A673 (cell line): Measurements from ENCODE around the gene MTFR1L. TPM values are rescaled to one million over a fixed set of nuclear protein-coding genes. Genes with fewer than 3 reads are reported as not detected.

Experiments
- BruUV-seq: library from RNA; stranded (reverse); fragments of 400-500 nt; replicated peaks from 2 replicates; lab custom pipeline; 2021; lab: Mats Ljungman, UMichigan
- CTCF ChIA-PET: fragments of 300-600 bp; sonication (Branson Sonifier 250); formaldehyde crosslinking; loops from one replicate; lab custom pipeline; 2022; ENCODE audit warnings: antibody characterized with exemption; lab: Charles Lee
- POLR2A ChIA-PET: fragments of 300-600 bp; sonication (Branson Sonifier 250); formaldehyde crosslinking; loops from one replicate; lab custom pipeline; 2022; ENCODE audit warnings: antibody characterized with exemption; ENCODE audit not compliant: low non-redundant PET; lab: Charles Lee
- DNase-seq: peaks from one replicate; pipeline ENCODE4 v3.0.0-alpha.2; 2015; ENCODE audit warnings: low spot score
- H3K27ac ChIP-seq: fragments of 200-600 bp; sonication (generic); 2 replicates; pipeline ENCODE4 v1.5.1; 2016; ENCODE audit warnings: mixed run types, low read depth, mild to moderate bottlenecking, mixed read lengths, antibody characterized with exemption, low read length; ENCODE audit not compliant: poor library complexity, severe bottlenecking
- H3K27me3 ChIP-seq: fragments of 200-600 bp; sonication (generic); replicated peaks from 2 replicates; pipeline ENCODE4 v1.6.1; 2017; ENCODE audit warnings: mixed run types, low read depth, mild to moderate bottlenecking, mixed read lengths, antibody characterized with exemption, low read length; ENCODE audit not compliant: insufficient read depth, poor library complexity
- H3K36me3 ChIP-seq: fragments of 200-600 bp; sonication (generic); 2 replicates; pipeline ENCODE4 v1.6.1; 2016; ENCODE audit warnings: mixed run types, mild to moderate bottlenecking, mixed read lengths, antibody characterized with exemption, low read length; ENCODE audit not compliant: insufficient read depth, poor library complexity, severe bottlenecking
- H3K4me1 ChIP-seq: fragments of 200-600 bp; sonication (generic); 2 replicates; pipeline ENCODE4 v1.6.1; 2017; ENCODE audit warnings: mixed run types, mild to moderate bottlenecking, mixed read lengths, antibody characterized with exemption, low read length; ENCODE audit not compliant: insufficient read depth, poor library complexity, severe bottlenecking
- H3K4me3 ChIP-seq: fragments of 200-600 bp; sonication (generic); 2 replicates; pipeline ENCODE4 v1.5.1; 2016; ENCODE audit warnings: low read depth, mixed run types, mild to moderate bottlenecking, mixed read lengths, low read length; ENCODE audit not compliant: poor library complexity, severe bottlenecking
- H3K9me3 ChIP-seq: fragments of 200-600 bp; sonication (generic); 2 replicates; pipeline ENCODE4 v1.6.1; 2016; ENCODE audit warnings: mixed run types, low read depth, mild to moderate bottlenecking, mixed read lengths, antibody characterized with exemption, low read length; ENCODE audit not compliant: poor library complexity, severe bottlenecking
- EZH2 ChIP-seq: fragments of 200-600 bp; sonication (generic); IDR thresholded peaks from 2 replicates; pipeline ENCODE4 v1.6.1; 2017; ENCODE audit warnings: borderline replicate concordance, low read depth, mild to moderate bottlenecking, mixed read lengths, antibody characterized with exemption, low read length; ENCODE audit not compliant: poor library complexity, severe bottlenecking
- intact Hi-C: fragments of 100-400 bp; cut with micrococcal nuclease; formaldehyde crosslinking; loops from one replicate; pipeline ENCODE4 v1.10.0; 2022; ENCODE audit not compliant: unreplicated experiment
- total RNA-seq: library from RNA; stranded (reverse); gene quantifications from 2 replicates; pipeline ENCODE4 v1.2.3, GENCODE V29; 2021
- TF ChIP-seq, protein P1 (sequence below): fragments of 300-800, 200-600 bp; sonication (generic); conservative IDR thresholded peaks from 2 replicates; pipeline ENCODE4 v1.5.1; 2017; ENCODE audit warnings: low read depth, mild to moderate bottlenecking, antibody characterized with exemption, low read length, moderate library complexity, mixed read lengths

MTFR1L gene
- total RNA-seq, 1 experiment from 2014 or later = 45.0 TPM

- Histone ChIP-seq H3K27ac (peak overlapping the region; percentile 88), H3K9me3 (no peaks in the 10 kb centered on the region), H3K27me3 (no peaks in the 10 kb centered on the region), H3K36me3 (no peaks in the 10 kb centered on the region), H3K4me1 (no peaks in the 10 kb centered on the region), H3K4me3 (peak overlapping the region; percentile 90)
- intact Hi-C loops = no loop called here
- ChIA-PET CTCF (no interaction called here), POLR2A (interaction anchor here (1.0 kb wide), 1 partner anchor 54 kb away, joined by 3 read pairs; no protein-coding TSS in a partner anchor)
- no peak for TF ChIP-seq EZH2
- TF ChIP-seq, protein P1, sequence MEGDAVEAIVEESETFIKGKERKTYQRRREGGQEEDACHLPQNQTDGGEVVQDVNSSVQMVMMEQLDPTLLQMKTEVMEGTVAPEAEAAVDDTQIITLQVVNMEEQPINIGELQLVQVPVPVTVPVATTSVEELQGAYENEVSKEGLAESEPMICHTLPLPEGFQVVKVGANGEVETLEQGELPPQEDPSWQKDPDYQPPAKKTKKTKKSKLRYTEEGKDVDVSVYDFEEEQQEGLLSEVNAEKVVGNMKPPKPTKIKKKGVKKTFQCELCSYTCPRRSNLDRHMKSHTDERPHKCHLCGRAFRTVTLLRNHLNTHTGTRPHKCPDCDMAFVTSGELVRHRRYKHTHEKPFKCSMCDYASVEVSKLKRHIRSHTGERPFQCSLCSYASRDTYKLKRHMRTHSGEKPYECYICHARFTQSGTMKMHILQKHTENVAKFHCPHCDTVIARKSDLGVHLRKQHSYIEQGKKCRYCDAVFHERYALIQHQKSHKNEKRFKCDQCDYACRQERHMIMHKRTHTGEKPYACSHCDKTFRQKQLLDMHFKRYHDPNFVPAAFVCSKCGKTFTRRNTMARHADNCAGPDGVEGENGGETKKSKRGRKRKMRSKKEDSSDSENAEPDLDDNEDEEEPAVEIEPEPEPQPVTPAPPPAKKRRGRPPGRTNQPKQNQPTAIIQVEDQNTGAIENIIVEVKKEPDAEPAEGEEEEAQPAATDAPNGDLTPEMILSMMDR = no peak
- DNase-seq = peak; percentile 71
- BruUV-seq = no TSS peak
These were observed 725 bp downstream of the MTFR1L start for GRCh38 chr1:25820247-25821111.

GRCh38 chr1:25821112-25821476, 1.3 kb downstream of the MTFR1L start:
- no peaks in the 10 kb centered on the region for H3K36me3 ChIP-seq
- ChIA-PET CTCF (interaction anchor here (1.1 kb wide), 1 partner anchor 83 kb away, joined by 5 read pairs; no protein-coding TSS in a partner anchor), POLR2A (no interaction called here)
- TF ChIP-seq, protein P1 = no peak
- TF ChIP-seq EZH2 = no peak
- intact Hi-C loops = no loop called here
- BruUV-seq = no TSS peak
- H3K4me3 ChIP-seq = peak overlapping the region; percentile 90
- no peaks in the 10 kb centered on the region for H3K9me3 ChIP-seq
- DNase-seq = no peak
- peak overlapping the region; percentile 88 for H3K27ac ChIP-seq
- no peaks in the 10 kb centered on the region for H3K4me1 ChIP-seq
- H3K27me3 ChIP-seq = no peaks in the 10 kb centered on the region

DNA sequence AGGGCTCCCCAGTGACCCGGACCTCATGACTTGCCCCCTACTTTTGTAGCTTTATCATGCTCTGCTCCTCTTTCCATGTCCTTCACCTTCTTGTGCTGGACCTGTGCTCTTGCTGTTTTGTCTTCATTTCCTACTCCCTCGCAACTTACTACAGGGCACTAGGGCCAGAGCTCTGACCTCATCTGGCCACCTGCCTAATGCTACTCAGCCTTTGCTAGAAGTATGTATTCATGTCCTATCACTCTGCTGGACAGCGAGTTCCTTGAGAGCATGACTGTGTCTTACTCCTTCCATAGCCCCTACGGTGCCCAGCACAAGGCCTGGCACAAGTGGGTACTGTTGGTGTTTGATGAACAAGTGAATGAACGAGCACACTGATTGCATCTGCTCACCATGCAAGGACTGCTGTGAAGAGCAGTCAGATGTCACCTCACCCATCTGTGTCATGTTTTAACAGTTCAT, 1.9 kb downstream of the MTFR1L start:
- CTCF ChIA-PET = interaction anchor here (1.1 kb wide), 1 partner anchor 83 kb away, joined by 5 read pairs; no protein-coding TSS in a partner anchor
- Histone ChIP-seq H3K4me3 (no peak overlapping the region), H3K36me3 (peaks cover 2% of the 10 kb centered on the region), H3K9me3 (no peaks in the 10 kb centered on the region), H3K27ac (no peak overlapping the region), H3K27me3 (no peaks in the 10 kb centered on the region), H3K4me1 (no peaks in the 10 kb centered on the region)
- POLR2A ChIA-PET = no interaction called here
- intact Hi-C loops = no loop called here
- no peak for DNase-seq
- BruUV-seq = no TSS peak
- TF ChIP-seq, protein P1 = no peak
- no peak for TF ChIP-seq EZH2
